Measurements from ENCODE around the gene GARNL3. TPM values are rescaled to one million over a fixed set of nuclear protein-coding genes. Genes with fewer than 3 reads are reported as not detected.

The GARNL3 gene
- total RNA-seq, 2 experiments from 2014 or later = 4.1 to 4.5 TPM

- POLR2A ChIA-PET = no interaction called here
- CTCF ChIA-PET = no interaction called here
Observed at GRCh38 chr9:127336506-127337352, 72.2 kb downstream of the GARNL3 start.

GRCh38 chr9:127340721-127341120 is 76.1 kb downstream of the GARNL3 start:
- POLR2A ChIA-PET = interaction anchor here (0.6 kb wide), 1 partner anchor 216 kb away, joined by 3 read pairs; no protein-coding TSS in a partner anchor
- CTCF ChIA-PET = no interaction called here

GRCh38 chr9:127341152-127341551 is 76.6 kb downstream of the GARNL3 start:
- ChIA-PET POLR2A (interaction anchor here (0.6 kb wide), 1 partner anchor 216 kb away, joined by 3 read pairs; no protein-coding TSS in a partner anchor), CTCF (no interaction called here)

GRCh38 chr9:127344368-127345000 is 79.9 kb downstream of the GARNL3 start:
- ChIA-PET CTCF (no interaction called here), POLR2A (no interaction called here)

- ChIA-PET CTCF (no interaction called here), POLR2A (no interaction called here)
Observed at GRCh38 chr9:127345566-127345965, 81.0 kb downstream of the GARNL3 start.

GRCh38 chr9:127346584-127346983 is 82.0 kb downstream of the GARNL3 start:
- POLR2A ChIA-PET = no interaction called here
- CTCF ChIA-PET = interaction anchor here (0.5 kb wide), 1 partner anchor 523 kb away, joined by 4 read pairs; no protein-coding TSS in a partner anchor

GRCh38 chr9:127347831-127348776 is 83.5 kb downstream of the GARNL3 start:
- CTCF ChIA-PET = no interaction called here
- POLR2A ChIA-PET = no interaction called here

- ChIA-PET CTCF (no interaction called here), POLR2A (no interaction called here)
Observed at GRCh38 chr9:127349483-127350113, 85.0 kb downstream of the GARNL3 start.

- ChIA-PET CTCF (no interaction called here), POLR2A (interaction anchor here (0.8 kb wide), 1 partner anchor 640 kb away, joined by 4 read pairs; no protein-coding TSS in a partner anchor)
Observed at GRCh38 chr9:127351182-127352166, 86.9 kb downstream of the GARNL3 start.

- CTCF ChIA-PET = no interaction called here
- POLR2A ChIA-PET = no interaction called here
Observed at GRCh38 chr9:127353882-127354281, 89.3 kb downstream of the GARNL3 start.

- ChIA-PET POLR2A (no interaction called here), CTCF (no interaction called here)
Observed at GRCh38 chr9:127356906-127357305, 92.3 kb downstream of the GARNL3 start.

- POLR2A ChIA-PET = no interaction called here
- CTCF ChIA-PET = no interaction called here
Observed at GRCh38 chr9:127358023-127358535, 93.5 kb downstream of the GARNL3 start.

GRCh38 chr9:127358770-127359169 is 94.2 kb downstream of the GARNL3 start:
- CTCF ChIA-PET = no interaction called here
- POLR2A ChIA-PET = no interaction called here

GRCh38 chr9:127360250-127360649 is 95.7 kb downstream of the GARNL3 start:
- POLR2A ChIA-PET = interaction anchor here (1.5 kb wide), 1 partner anchor 28 kb away, joined by 3 read pairs; no protein-coding TSS in a partner anchor
- CTCF ChIA-PET = no interaction called here

- POLR2A ChIA-PET = interaction anchor here (1.5 kb wide), 1 partner anchor 27 kb away, joined by 3 read pairs; no protein-coding TSS in a partner anchor
Observed at GRCh38 chr9:127360829-127361228, 96.3 kb downstream of the GARNL3 start.

GRCh38 chr9:127361561-127361960 is 97.0 kb downstream of the GARNL3 start:
- ChIA-PET POLR2A (interaction anchor here (1.5 kb wide), 1 partner anchor 27 kb away, joined by 3 read pairs; no protein-coding TSS in a partner anchor), CTCF (no interaction called here)

More at GRCh38 chr9:127360829-127361228, 96.3 kb downstream of the GARNL3 start:
- CTCF ChIA-PET = no interaction called here

- ChIA-PET CTCF (no interaction called here), POLR2A (interaction anchor here (0.8 kb wide), 1 partner anchor 82 kb away, joined by 3 read pairs; no protein-coding TSS in a partner anchor)
Observed at GRCh38 chr9:127362829-127363228, 98.3 kb downstream of the GARNL3 start.

GRCh38 chr9:127365461-127365860 is 100.9 kb downstream of the GARNL3 start:
- ChIA-PET CTCF (no interaction called here), POLR2A (no interaction called here)
